ENCODE measurements around the gene NPLOC4.

Gene NPLOC4

GRCh38 chr17:81664051-81664470, 27.1 kb upstream of the NPLOC4 start:
- no peak overlapping the region for H3K9ac ChIP-seq (ENCODE audit: low read depth in 1 of 2, low read length in 2 of 2)
- H3K27me3 ChIP-seq (ENCODE audit: control insufficient read depth in 2 of 2, insufficient read depth in 2 of 2, low read length in 2 of 2): no peaks in the 10 kb centered on the region
- H3K27ac ChIP-seq (ENCODE audit: low read depth in 2 of 2, low read length in 2 of 2): no peak overlapping the region
- H3K4me1 ChIP-seq (ENCODE audit: control insufficient read depth in 2 of 2, insufficient read depth in 2 of 2, low read length in 2 of 2): peaks cover 10 to 12% of the 10 kb centered on the region in 2 donors
- no peak overlapping the region for H3K4me3 ChIP-seq (ENCODE audit: low read length in 2 of 2)
- no peaks in the 10 kb centered on the region for H3K9me3 ChIP-seq (ENCODE audit: control insufficient read depth in 2 of 2, low read length in 2 of 2)
- H3K36me3 ChIP-seq (ENCODE audit: control insufficient read depth in 2 of 2, insufficient read depth in 2 of 2, low read length in 2 of 2): peaks cover 0 to 3% of the 10 kb centered on the region in 2 donors

GRCh38 chr17:81662002-81662401, 25.1 kb upstream of the NPLOC4 start:
- peaks cover 7 to 10% of the 10 kb centered on the region in 2 donors for H3K4me1 ChIP-seq (ENCODE audit: control insufficient read depth in 2 of 2, insufficient read depth in 2 of 2, low read length in 2 of 2)
- H3K4me3 ChIP-seq (ENCODE audit: low read length in 2 of 2): no peak overlapping the region
- peaks cover 0 to 3% of the 10 kb centered on the region in 2 donors for H3K36me3 ChIP-seq (ENCODE audit: control insufficient read depth in 2 of 2, insufficient read depth in 2 of 2, low read length in 2 of 2)
- H3K9ac ChIP-seq (ENCODE audit: low read depth in 1 of 2, low read length in 2 of 2): no peak overlapping the region
- H3K9me3 ChIP-seq (ENCODE audit: control insufficient read depth in 2 of 2, low read length in 2 of 2): no peaks in the 10 kb centered on the region
- no peak overlapping the region for H3K27ac ChIP-seq (ENCODE audit: low read depth in 2 of 2, low read length in 2 of 2)
- no peaks in the 10 kb centered on the region for H3K27me3 ChIP-seq (ENCODE audit: control insufficient read depth in 2 of 2, insufficient read depth in 2 of 2, low read length in 2 of 2)

- Histone ChIP-seq H3K27ac (ENCODE audit: low read depth in 2 of 2, low read length in 2 of 2) (no peak overlapping the region), H3K4me3 (ENCODE audit: low read length in 2 of 2) (no peak overlapping the region), H3K9ac (ENCODE audit: low read depth in 1 of 2, low read length in 2 of 2) (no peak overlapping the region), H3K27me3 (ENCODE audit: control insufficient read depth in 2 of 2, insufficient read depth in 2 of 2, low read length in 2 of 2) (no peaks in the 10 kb centered on the region), H3K9me3 (ENCODE audit: control insufficient read depth in 2 of 2, low read length in 2 of 2) (no peaks in the 10 kb centered on the region), H3K36me3 (ENCODE audit: control insufficient read depth in 2 of 2, insufficient read depth in 2 of 2, low read length in 2 of 2) (peaks cover 0 to 3% of the 10 kb centered on the region in 2 donors), H3K4me1 (ENCODE audit: control insufficient read depth in 2 of 2, insufficient read depth in 2 of 2, low read length in 2 of 2) (peaks cover 2% of the 10 kb centered on the region in 2 donors)
These were observed 23.5 kb upstream of the NPLOC4 start for GRCh38 chr17:81660441-81660840.

- Histone ChIP-seq H3K27ac (ENCODE audit: low read depth in 2 of 2, low read length in 2 of 2) (no peak overlapping the region), H3K27me3 (ENCODE audit: control insufficient read depth in 2 of 2, insufficient read depth in 2 of 2, low read length in 2 of 2) (no peaks in the 10 kb centered on the region), H3K9ac (ENCODE audit: low read depth in 1 of 2, low read length in 2 of 2) (no peak overlapping the region), H3K4me1 (ENCODE audit: control insufficient read depth in 2 of 2, insufficient read depth in 2 of 2, low read length in 2 of 2) (no peaks in the 10 kb centered on the region), H3K4me3 (ENCODE audit: low read length in 2 of 2) (no peak overlapping the region), H3K36me3 (ENCODE audit: control insufficient read depth in 2 of 2, insufficient read depth in 2 of 2, low read length in 2 of 2) (peaks cover 0 to under 1% of the 10 kb centered on the region in 2 donors), H3K9me3 (ENCODE audit: control insufficient read depth in 2 of 2, low read length in 2 of 2) (no peaks in the 10 kb centered on the region)
These were observed 22.1 kb upstream of the NPLOC4 start for GRCh38 chr17:81659038-81659437.

- no peaks in the 10 kb centered on the region for H3K9me3 ChIP-seq (ENCODE audit: control insufficient read depth in 2 of 2, low read length in 2 of 2)
- H3K27ac ChIP-seq (ENCODE audit: low read depth in 2 of 2, low read length in 2 of 2): no peak overlapping the region
- H3K27me3 ChIP-seq (ENCODE audit: control insufficient read depth in 2 of 2, insufficient read depth in 2 of 2, low read length in 2 of 2): no peaks in the 10 kb centered on the region
These were observed 19.9 kb upstream of the NPLOC4 start for GRCh38 chr17:81656835-81657234.

GRCh38 chr17:81656118-81656743, 19.3 kb upstream of the NPLOC4 start, which contains the start of gene PDE6G:
Gene PDE6G, minus strand, starts transcription at chr17:81656542. Its CDS starts 3,237 bp downstream, at chr17:81653305.
- no peaks in the 10 kb centered on the region for H3K36me3 ChIP-seq (ENCODE audit: control insufficient read depth in 2 of 2, insufficient read depth in 2 of 2, low read length in 2 of 2)

More at GRCh38 chr17:81656835-81657234, 19.9 kb upstream of the NPLOC4 start:
- Histone ChIP-seq H3K4me1 (ENCODE audit: control insufficient read depth in 2 of 2, insufficient read depth in 2 of 2, low read length in 2 of 2) (no peaks in the 10 kb centered on the region), H3K36me3 (ENCODE audit: control insufficient read depth in 2 of 2, insufficient read depth in 2 of 2, low read length in 2 of 2) (no peaks in the 10 kb centered on the region), H3K4me3 (ENCODE audit: low read length in 2 of 2) (no peak overlapping the region), H3K9ac (ENCODE audit: low read depth in 1 of 2, low read length in 2 of 2) (no peak overlapping the region)

GRCh38 chr17:81655378-81656117, 18.6 kb upstream of the NPLOC4 start:
- no peaks in the 10 kb centered on the region for H3K36me3 ChIP-seq (ENCODE audit: control insufficient read depth in 2 of 2, insufficient read depth in 2 of 2, low read length in 2 of 2)
- no peaks in the 10 kb centered on the region for H3K4me1 ChIP-seq (ENCODE audit: control insufficient read depth in 2 of 2, insufficient read depth in 2 of 2, low read length in 2 of 2)
- no peak overlapping the region for H3K4me3 ChIP-seq (ENCODE audit: low read length in 2 of 2)
- no peaks in the 10 kb centered on the region for H3K9me3 ChIP-seq (ENCODE audit: control insufficient read depth in 2 of 2, low read length in 2 of 2)
- H3K27me3 ChIP-seq (ENCODE audit: control insufficient read depth in 2 of 2, insufficient read depth in 2 of 2, low read length in 2 of 2): no peaks in the 10 kb centered on the region
- no peak overlapping the region for H3K27ac ChIP-seq (ENCODE audit: low read depth in 2 of 2, low read length in 2 of 2)
- no peak overlapping the region for H3K9ac ChIP-seq (ENCODE audit: low read depth in 1 of 2, low read length in 2 of 2)

More at GRCh38 chr17:81656118-81656743, 19.3 kb upstream of the NPLOC4 start, which contains the start of gene PDE6G:
- H3K27ac ChIP-seq (ENCODE audit: low read depth in 2 of 2, low read length in 2 of 2): no peak within 1 kb of the TSS
- H3K4me1 ChIP-seq (ENCODE audit: control insufficient read depth in 2 of 2, insufficient read depth in 2 of 2, low read length in 2 of 2): no peaks in the 10 kb centered on the region
- H3K4me3 ChIP-seq (ENCODE audit: low read length in 2 of 2): no peak within 1 kb of the TSS
- H3K27me3 ChIP-seq (ENCODE audit: control insufficient read depth in 2 of 2, insufficient read depth in 2 of 2, low read length in 2 of 2): no peaks in the 10 kb centered on the region
- H3K9me3 ChIP-seq (ENCODE audit: control insufficient read depth in 2 of 2, low read length in 2 of 2): no peaks in the 10 kb centered on the region
- no peak within 1 kb of the TSS for H3K9ac ChIP-seq (ENCODE audit: low read depth in 1 of 2, low read length in 2 of 2)

- no peaks in the 10 kb centered on the region for H3K9me3 ChIP-seq (ENCODE audit: control insufficient read depth in 2 of 2, low read length in 2 of 2)
- no peak overlapping the region for H3K27ac ChIP-seq (ENCODE audit: low read depth in 2 of 2, low read length in 2 of 2)
These were observed 16.2 kb upstream of the NPLOC4 start for GRCh38 chr17:81652906-81653771.

GRCh38 chr17:81651692-81652091, 14.8 kb upstream of the NPLOC4 start:
- Histone ChIP-seq H3K4me3 (ENCODE audit: low read length in 2 of 2) (no peak overlapping the region), H3K4me1 (ENCODE audit: control insufficient read depth in 2 of 2, insufficient read depth in 2 of 2, low read length in 2 of 2) (no peaks in the 10 kb centered on the region), H3K9me3 (ENCODE audit: control insufficient read depth in 2 of 2, low read length in 2 of 2) (no peaks in the 10 kb centered on the region), H3K27ac (ENCODE audit: low read depth in 2 of 2, low read length in 2 of 2) (no peak overlapping the region), H3K9ac (ENCODE audit: low read depth in 1 of 2, low read length in 2 of 2) (no peak overlapping the region), H3K36me3 (ENCODE audit: control insufficient read depth in 2 of 2, insufficient read depth in 2 of 2, low read length in 2 of 2) (no peaks in the 10 kb centered on the region), H3K27me3 (ENCODE audit: control insufficient read depth in 2 of 2, insufficient read depth in 2 of 2, low read length in 2 of 2) (peaks cover 4% of the 10 kb centered on the region in 2 donors)

More at GRCh38 chr17:81652906-81653771, 16.2 kb upstream of the NPLOC4 start:
- Histone ChIP-seq H3K4me3 (ENCODE audit: low read length in 2 of 2) (peak overlapping the region in 1 of 2 donors; percentile 26), H3K4me1 (ENCODE audit: control insufficient read depth in 2 of 2, insufficient read depth in 2 of 2, low read length in 2 of 2) (no peaks in the 10 kb centered on the region), H3K9ac (ENCODE audit: low read depth in 1 of 2, low read length in 2 of 2) (no peak overlapping the region), H3K27me3 (ENCODE audit: control insufficient read depth in 2 of 2, insufficient read depth in 2 of 2, low read length in 2 of 2) (no peaks in the 10 kb centered on the region), H3K36me3 (ENCODE audit: control insufficient read depth in 2 of 2, insufficient read depth in 2 of 2, low read length in 2 of 2) (no peaks in the 10 kb centered on the region)

Measured in mucosa of rectum (tissue), 2 donors.